Measurements from ENCODE around the gene C1S.
"Not testable (repeated sequence)": the region's sequence is repeated elsewhere in the genome, so short reads cannot be mapped to it uniquely, and the experiment has no call there.

Gene C1S

DNA sequence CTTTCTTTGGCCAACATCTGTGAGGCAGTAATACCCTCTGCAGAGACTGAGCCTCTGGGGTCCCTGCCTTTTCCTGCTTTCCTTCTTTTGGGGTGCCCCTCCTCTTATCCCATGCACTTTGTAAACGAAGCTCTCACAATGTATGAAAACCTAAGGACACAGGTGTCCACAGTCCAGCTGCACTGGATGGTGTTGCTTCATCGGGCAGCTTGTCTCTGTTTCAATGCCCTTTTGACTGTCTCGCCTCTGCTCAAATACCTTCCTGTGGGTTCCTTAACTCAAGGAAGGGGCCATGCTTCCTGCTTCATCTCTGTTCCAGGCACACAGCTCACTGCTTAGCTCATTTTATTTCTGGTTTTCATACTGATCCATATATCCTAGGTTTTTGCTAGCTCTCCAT, 42.1 kb downstream of the C1S start:
- no peak for DNase-seq (ENCODE audit: low read depth, low spot score)

DNA sequence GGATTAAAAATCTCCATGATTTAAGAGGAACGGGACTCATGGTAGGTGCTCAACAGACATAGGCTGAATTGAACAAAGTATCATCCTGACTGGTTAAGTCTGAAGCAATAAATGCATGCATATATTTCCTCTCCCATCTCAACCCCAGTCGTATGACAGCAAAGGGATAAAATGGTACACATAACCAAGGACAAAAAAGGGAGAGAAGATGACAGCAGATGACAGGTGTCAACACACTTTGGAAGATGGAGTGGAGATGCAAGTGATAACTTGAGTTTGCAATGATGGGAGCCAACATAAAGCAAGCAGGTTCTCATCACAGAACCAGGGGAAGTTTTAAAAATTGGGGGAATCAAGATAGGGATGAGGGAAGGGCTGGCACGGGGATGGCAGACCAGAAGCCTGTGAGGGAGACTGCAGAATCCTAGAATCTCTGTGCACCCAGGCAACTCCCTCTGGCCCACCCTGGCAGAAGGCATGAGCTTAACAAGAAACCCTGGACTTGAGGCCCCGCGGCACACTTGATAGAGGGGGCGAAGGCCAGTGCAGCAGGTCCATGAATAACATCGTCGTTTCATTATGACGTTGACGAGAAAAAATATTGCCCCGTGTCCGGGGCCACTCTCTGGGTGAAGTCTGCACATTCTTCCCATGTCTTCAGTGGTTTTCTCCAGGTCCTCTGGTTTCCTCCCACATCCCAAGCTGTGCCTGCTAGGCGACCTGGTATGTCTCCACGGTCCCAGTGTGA, 43.5 kb downstream of the C1S start:
- DNase-seq (ENCODE audit: low read depth, low spot score), result no peak

GRCh38 chr12:7106082-7106481, 45.6 kb downstream of the C1S start:
- no peak for DNase-seq (ENCODE audit: low read depth, low spot score)

DNA sequence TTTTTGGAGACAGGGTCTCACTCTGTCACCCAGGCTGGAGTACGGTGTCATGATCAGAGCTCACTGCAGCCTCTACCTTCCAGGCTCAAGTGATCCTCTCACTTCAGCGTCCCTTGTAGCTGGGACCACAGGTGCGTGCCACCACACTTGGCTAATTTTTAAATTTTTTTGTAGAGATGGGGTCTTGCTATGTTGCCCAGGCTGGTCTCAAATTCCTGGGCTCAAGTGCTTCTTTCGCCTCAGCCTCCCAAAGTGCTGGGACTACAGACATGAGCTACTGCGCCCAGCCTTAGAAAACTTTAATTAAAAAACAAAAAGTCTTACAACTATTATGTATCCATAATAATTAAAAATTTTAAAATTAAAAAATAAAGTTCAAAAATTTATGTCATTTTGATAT, 46.7 kb downstream of the C1S start:
- not testable (repeated sequence) for DNase-seq (ENCODE audit: low read depth, low spot score)

DNA sequence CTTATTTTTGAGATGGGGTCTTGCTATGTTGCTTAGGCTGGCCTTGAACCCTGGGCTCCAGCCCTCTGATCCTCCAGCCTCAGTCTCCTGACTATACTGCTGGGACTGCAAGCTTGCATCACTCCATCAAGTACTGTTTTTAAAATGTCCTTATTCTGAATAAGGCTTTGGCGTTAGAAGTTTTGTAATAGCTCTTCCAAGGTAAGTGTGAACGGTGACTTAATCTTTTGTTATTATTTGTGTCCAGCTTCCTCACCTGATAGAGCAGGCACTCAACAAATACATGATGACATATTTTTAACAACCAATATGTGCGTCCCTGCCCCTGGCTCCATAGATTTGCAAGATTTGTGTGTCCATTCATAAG, 47.1 kb downstream of the C1S start:
- DNase-seq (ENCODE audit: low read depth, low spot score), result no peak

DNA sequence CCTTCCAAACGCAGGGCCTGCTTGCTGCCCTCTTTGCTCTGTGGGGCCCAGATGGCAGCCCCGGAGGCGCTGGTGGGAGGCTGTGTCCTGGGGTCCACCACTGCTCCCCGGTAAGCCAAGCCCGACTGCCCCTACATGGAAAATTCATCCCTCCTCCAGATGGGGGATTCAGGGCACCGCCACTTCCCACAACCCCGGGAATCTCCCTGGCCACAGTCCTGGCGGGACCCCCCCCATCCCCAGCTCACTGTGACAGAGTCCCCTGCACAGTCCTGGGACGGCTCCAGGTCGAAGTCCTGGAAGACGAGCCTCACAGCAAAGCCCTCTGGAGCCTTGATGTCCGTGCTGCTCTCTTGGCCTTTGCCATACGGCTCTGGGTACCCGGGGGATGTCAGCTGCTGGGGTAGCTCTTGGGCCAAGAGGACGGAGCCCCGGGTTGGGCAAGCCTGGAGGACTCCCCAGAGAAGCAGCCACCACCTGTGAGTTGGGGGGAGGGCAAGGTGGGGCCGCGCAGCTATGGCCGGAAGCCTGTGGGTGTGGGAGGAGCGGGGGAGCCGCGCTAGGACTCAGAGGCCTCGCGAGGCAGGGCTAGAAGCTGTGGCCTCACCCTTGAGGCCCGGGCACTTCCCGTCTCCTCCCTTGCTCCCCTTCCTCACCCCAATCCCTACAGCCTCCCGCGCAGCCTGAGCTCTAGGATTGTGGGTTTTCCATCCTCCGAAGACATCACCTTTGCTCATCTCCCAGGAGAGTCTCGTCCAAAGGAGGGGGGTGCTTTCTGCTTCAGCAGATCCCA, 47.7 kb downstream of the C1S start:
- DNase-seq (ENCODE audit: low read depth, low spot score), result peak; percentile 48

DNA sequence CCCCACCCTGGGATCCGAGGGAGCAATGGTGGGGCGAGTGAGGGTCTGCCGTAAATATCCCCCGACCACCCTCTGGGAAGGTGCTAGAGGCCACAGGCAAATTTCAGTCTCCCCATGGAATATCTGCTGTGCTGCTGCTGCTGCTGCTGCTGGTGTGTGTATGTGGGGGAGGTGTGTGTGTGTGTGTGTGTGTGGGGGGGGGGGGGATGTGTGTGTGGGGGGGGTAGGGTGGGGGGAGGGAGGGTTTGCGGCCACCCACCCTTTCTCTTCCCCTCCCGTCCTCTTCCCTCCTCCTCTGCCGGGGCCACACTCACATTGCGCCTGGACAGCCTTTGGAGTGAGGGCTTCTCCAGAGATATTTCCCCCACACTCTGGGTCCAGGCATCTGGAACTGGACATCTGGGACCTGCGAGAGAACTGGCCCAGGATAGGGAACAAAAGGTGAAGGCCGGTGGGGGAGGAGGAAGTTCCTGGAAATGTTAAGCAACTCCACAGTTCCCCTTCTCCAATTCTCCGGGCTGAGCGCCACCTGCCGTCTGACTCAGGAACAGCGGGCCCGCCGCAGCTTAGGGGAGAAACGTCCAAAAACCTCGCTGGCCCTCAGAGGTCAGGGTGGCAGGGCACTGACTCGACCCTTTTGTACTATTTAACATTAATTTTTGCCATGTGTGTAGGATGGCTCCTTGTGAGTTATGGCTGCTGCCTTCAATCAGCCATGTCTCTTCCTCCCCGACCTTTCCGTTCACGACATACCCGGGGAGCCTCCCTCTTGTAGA, 48.5 kb downstream of the C1S start, which contains the start of gene C1RL:
Gene C1RL (minus strand): TSS at position 419 of the 776 bp plus-strand sequence. CDS start 34 bp downstream, at position 385.
- peak; percentile 72 for DNase-seq (ENCODE audit: low read depth, low spot score)

DNA sequence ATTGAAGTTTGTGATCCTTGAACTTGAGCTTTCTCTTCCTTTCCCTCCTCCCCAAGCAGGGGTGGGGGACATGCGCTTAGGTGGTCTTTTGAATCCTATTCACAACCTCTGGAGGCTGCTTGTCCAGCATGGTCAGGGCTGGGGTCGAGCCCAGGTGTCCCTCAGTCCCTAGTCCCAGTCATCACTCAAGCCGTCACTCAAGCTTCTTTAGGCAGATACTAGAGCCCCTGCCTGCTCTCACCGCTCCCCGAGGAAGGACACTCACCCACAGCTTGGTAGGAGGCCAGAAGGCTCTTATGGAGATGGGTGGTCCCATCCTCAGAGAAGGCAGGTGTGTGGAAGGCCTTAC, 49.0 kb downstream of the C1S start:
- no peak for DNase-seq (ENCODE audit: low read depth, low spot score)

DNA sequence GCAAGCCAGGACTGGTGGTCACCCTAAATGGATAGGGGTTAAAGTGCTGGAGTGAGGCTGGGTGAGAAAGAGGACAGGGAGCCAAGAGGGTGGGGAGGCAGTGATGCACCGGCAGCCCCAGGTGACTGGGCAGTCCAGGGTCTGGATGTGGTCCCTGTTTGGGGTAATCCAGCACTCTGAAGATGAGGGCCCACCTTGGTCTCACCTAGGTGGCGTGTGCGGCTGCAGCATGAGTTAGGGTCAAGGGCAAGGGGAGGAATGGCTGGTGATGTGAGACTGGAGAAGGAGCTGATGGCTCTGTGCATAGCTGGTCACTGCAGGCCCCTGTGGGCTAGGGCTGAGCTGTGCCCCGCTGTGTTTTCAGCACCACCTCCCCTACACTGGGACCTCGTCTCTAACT, 50.1 kb downstream of the C1S start:
- DNase-seq (ENCODE audit: low read depth, low spot score), result no peak

DNA sequence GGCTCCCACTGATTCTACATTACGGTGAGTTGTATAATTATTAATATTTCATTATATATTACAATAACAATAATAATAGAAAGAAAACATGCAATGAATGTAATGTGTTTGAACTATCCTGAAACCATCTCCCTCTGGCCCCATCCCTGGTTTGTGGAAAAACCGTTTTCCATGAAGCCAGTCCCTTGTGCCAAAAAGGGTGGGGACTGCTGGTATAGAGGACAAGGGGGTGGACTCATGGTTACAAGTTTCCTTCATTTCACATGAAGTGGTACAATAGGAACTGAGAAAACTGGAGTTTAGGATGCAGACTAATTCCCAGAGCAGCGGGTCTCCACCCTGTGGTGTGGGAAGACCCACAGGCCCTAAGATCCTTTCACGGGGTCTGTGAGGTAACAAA, 51.5 kb downstream of the C1S start:
- no peak for DNase-seq (ENCODE audit: low read depth, low spot score)

- no peak for DNase-seq (ENCODE audit: low read depth, low spot score)
These were observed 52.9 kb downstream of the C1S start for GRCh38 chr12:7113389-7113871.

DNA sequence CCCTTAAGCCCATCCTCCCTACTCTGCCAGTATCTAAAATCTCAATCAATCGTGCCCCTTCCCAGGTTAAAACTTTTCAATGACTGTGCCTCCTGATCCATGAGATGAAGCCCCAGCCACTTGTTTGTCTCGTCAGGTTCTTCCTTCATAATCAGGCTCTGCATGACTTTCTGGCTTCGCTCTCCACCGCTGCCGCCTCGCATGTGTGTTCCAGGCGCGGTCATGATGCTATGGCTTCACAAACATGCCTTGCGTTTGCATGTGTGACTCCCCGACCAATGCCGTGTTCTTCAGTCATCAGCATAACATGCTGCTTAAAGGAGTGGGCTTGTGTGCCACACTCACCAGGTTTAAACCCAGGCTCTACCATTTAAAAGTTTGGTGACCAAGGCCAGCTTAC, 53.5 kb downstream of the C1S start:
- no peak for DNase-seq (ENCODE audit: low read depth, low spot score)

- DNase-seq (ENCODE audit: low read depth, low spot score), result no peak
These were observed 54.3 kb downstream of the C1S start for GRCh38 chr12:7114851-7115250.

- no peak for DNase-seq (ENCODE audit: low read depth, low spot score)
These were observed 55.7 kb downstream of the C1S start for GRCh38 chr12:7116196-7116595.

GRCh38 chr12:7116916-7117315, 56.4 kb downstream of the C1S start:
- no peak for DNase-seq (ENCODE audit: low read depth, low spot score)

DNA sequence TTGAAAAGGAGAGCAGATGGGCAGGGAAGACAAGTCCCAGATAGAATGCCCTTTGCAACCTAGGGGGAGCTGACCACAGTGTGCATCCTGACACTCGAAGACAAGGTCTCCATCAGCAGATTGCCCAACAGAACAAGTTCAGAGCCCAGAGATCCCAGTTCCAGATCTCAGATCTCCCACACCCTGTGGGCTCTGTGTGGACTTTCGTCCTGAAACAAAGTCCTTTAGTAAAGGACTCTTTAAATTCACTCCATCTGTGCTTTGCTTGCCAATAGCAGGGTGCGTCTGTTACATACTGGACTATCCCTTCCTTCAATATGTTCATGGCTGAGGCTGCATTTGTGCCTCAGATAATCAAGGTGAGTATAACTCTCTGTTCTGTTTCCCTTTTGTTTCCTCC, 57.2 kb downstream of the C1S start:
- no peak for DNase-seq (ENCODE audit: low read depth, low spot score)

- DNase-seq (ENCODE audit: low read depth, low spot score), result no peak
These were observed 58.4 kb downstream of the C1S start for GRCh38 chr12:7118881-7119280.

- no peak for DNase-seq (ENCODE audit: low read depth, low spot score)
These were observed 59.6 kb downstream of the C1S start for GRCh38 chr12:7120166-7120565.

Data from activated CD4-positive, CD25-positive, alpha-beta regulatory T cell treated with anti-CD3 and anti-CD28 coated beads, Interleukin-2, amount 50 U/mL, for 16 hours (primary cell).